DOHH2 (cell line): ENCODE results near the gene TREML2.

Experiments
- H3F3A ChIP-seq: fragments of 200-600 bp; sonication (generic), shearing (Covaris generic); 2 replicates; pipeline ENCODE4 v1.6.0; 2016; ENCODE audit warnings: antibody characterized with exemption, mild to moderate bottlenecking; ENCODE audit not compliant: control insufficient read depth, insufficient read depth
- H3K27ac ChIP-seq: fragments of 200-600 bp; sonication (generic); 2 replicates; pipeline ENCODE4 v1.5.1; 2014; ENCODE audit warnings: low read depth, mild to moderate bottlenecking, low read length, moderate library complexity
- H3K27me3 ChIP-seq: fragments of 200-600 bp; sonication (generic); 2 replicates; pipeline ENCODE4 v1.6.1; 2014; ENCODE audit warnings: mild to moderate bottlenecking, low read length, mixed read lengths; ENCODE audit not compliant: control insufficient read depth
- H3K36me3 ChIP-seq: fragments of 200-600 bp; sonication (generic); 2 replicates; pipeline ENCODE4 v1.6.1; 2014; ENCODE audit warnings: mild to moderate bottlenecking, low read length, moderate library complexity, mixed read lengths; ENCODE audit not compliant: control insufficient read depth
- H3K4me1 ChIP-seq: fragments of 200-600 bp; sonication (generic); 2 replicates; pipeline ENCODE4 v1.6.1; 2014; ENCODE audit warnings: mild to moderate bottlenecking, low read length, mixed read lengths; ENCODE audit not compliant: control insufficient read depth
- H3K4me2 ChIP-seq: fragments of 200-600 bp; sonication (generic); 2 replicates; pipeline ENCODE4 v1.6.0; 2014; ENCODE audit warnings: mild to moderate bottlenecking, low read length, moderate library complexity
- H3K4me3 ChIP-seq: fragments of 200-600 bp; sonication (generic); 2 replicates; pipeline ENCODE4 v1.5.1; 2014; ENCODE audit warnings: mild to moderate bottlenecking, low read length, mixed read lengths
- H3K79me2 ChIP-seq: fragments of 200-600 bp; sonication (generic); 2 replicates; pipeline ENCODE4 v1.6.1; 2014; ENCODE audit warnings: mild to moderate bottlenecking, low read length, mixed read lengths; ENCODE audit not compliant: control insufficient read depth
- H3K9me2 ChIP-seq: fragments of 200-600 bp; sonication (generic); replicated peaks from 2 replicates; pipeline ENCODE4 v1.6.1; 2014; ENCODE audit warnings: mild to moderate bottlenecking, low read length, mixed read lengths; ENCODE audit not compliant: control insufficient read depth
- H3K9me3 ChIP-seq: fragments of 200-600 bp; sonication (generic); 2 replicates; pipeline ENCODE4 v1.6.1; 2014; ENCODE audit warnings: antibody characterized with exemption, low read length, mixed read lengths; ENCODE audit not compliant: control insufficient read depth, insufficient read depth
- H4K20me1 ChIP-seq: fragments of 200-600 bp; sonication (generic); 2 replicates; pipeline ENCODE4 v1.6.0; 2014; ENCODE audit warnings: low read depth, mild to moderate bottlenecking, antibody characterized with exemption, low read length, moderate library complexity; ENCODE audit not compliant: control insufficient read depth, insufficient read depth
- CTCF ChIP-seq: fragments of 200-600 bp; sonication (generic); IDR thresholded peaks from one replicate; pipeline ENCODE4 v1.5.1; 2014; ENCODE audit warnings: antibody characterized with exemption, mild to moderate bottlenecking, low read depth, low read length; ENCODE audit not compliant: poor library complexity, severe bottlenecking
- EZH2phosphoT487 ChIP-seq: fragments of 200-600 bp; sonication (generic); IDR thresholded peaks from 2 replicates; pipeline ENCODE4 v1.6.1; 2017; ENCODE audit warnings: borderline replicate concordance, mild to moderate bottlenecking, antibody characterized with exemption, low read length, moderate library complexity, mixed read lengths

Gene TREML2

GRCh38 chr6:41232667-41233066 is 31.7 kb upstream of the TREML2 start:
- Histone ChIP-seq H3K9me3 (no peaks in the 10 kb centered on the region), H3K27me3 (peaks cover 12% of the 10 kb centered on the region), H3K4me1 (no peaks in the 10 kb centered on the region), H3F3A (no peaks in the 10 kb centered on the region), H3K4me2 (no peak overlapping the region), H3K27ac (no peak overlapping the region), H3K4me3 (no peak overlapping the region), H3K9me2 (no peaks in the 10 kb centered on the region), H3K36me3 (no peaks in the 10 kb centered on the region), H4K20me1 (no peaks in the 10 kb centered on the region), H3K79me2 (no peaks in the 10 kb centered on the region)
- TF ChIP-seq EZH2phosphoT487 (no peak), CTCF (no peak)

GRCh38 chr6:41231246-41231645 is 30.3 kb upstream of the TREML2 start:
- H3K79me2 ChIP-seq = no peaks in the 10 kb centered on the region
- no peaks in the 10 kb centered on the region for H3K9me2 ChIP-seq
- H3K36me3 ChIP-seq = no peaks in the 10 kb centered on the region
- no peak overlapping the region for H3K27ac ChIP-seq
- no peaks in the 10 kb centered on the region for H4K20me1 ChIP-seq
- no peaks in the 10 kb centered on the region for H3F3A ChIP-seq
- H3K4me3 ChIP-seq = no peak overlapping the region
- H3K4me1 ChIP-seq = no peaks in the 10 kb centered on the region
- no peak overlapping the region for H3K4me2 ChIP-seq
- no peaks in the 10 kb centered on the region for H3K9me3 ChIP-seq
- H3K27me3 ChIP-seq = peaks cover 12% of the 10 kb centered on the region
- no peak for TF ChIP-seq CTCF
- TF ChIP-seq EZH2phosphoT487 = no peak

GRCh38 chr6:41229721-41230120 is 28.8 kb upstream of the TREML2 start:
- Histone ChIP-seq H3K9me3 (no peaks in the 10 kb centered on the region), H3K4me2 (no peak overlapping the region), H3K36me3 (no peaks in the 10 kb centered on the region), H3K4me3 (no peak overlapping the region), H3K9me2 (no peaks in the 10 kb centered on the region), H4K20me1 (no peaks in the 10 kb centered on the region), H3K27me3 (peaks cover 12% of the 10 kb centered on the region), H3K4me1 (no peaks in the 10 kb centered on the region), H3K79me2 (no peaks in the 10 kb centered on the region), H3K27ac (no peak overlapping the region), H3F3A (no peaks in the 10 kb centered on the region)
- no peak for TF ChIP-seq CTCF
- TF ChIP-seq EZH2phosphoT487 = no peak

- H3K79me2 ChIP-seq = no peaks in the 10 kb centered on the region
- no peaks in the 10 kb centered on the region for H4K20me1 ChIP-seq
- H3K4me2 ChIP-seq = no peak overlapping the region
- peaks cover 10% of the 10 kb centered on the region for H3K27me3 ChIP-seq
- TF ChIP-seq EZH2phosphoT487 = no peak
- H3F3A ChIP-seq = no peaks in the 10 kb centered on the region
- no peaks in the 10 kb centered on the region for H3K9me3 ChIP-seq
- H3K4me3 ChIP-seq = no peak overlapping the region
- no peaks in the 10 kb centered on the region for H3K4me1 ChIP-seq
- H3K9me2 ChIP-seq = no peaks in the 10 kb centered on the region
- H3K27ac ChIP-seq = no peak overlapping the region
- no peaks in the 10 kb centered on the region for H3K36me3 ChIP-seq
These were observed 27.7 kb upstream of the TREML2 start for GRCh38 chr6:41228616-41229015.
